GM19238 (cell line): ENCODE measurements around the gene CPEB3.
"Not testable (repeated sequence)": the region's sequence is repeated elsewhere in the genome, so short reads cannot be mapped to it uniquely, and the experiment has no call there.

Source experiments
- DNase-seq: peaks from one replicate; pipeline ENCODE4 v3.0.0; 2011; ENCODE audit warnings: low spot score; ENCODE audit not compliant: insufficient read length

CPEB3 gene

GRCh38 chr10:92042541-92042940 lies 248.3 kb downstream of the CPEB3 start:
- DNase-seq = no peak

GRCh38 chr10:92038949-92039348 lies 251.9 kb downstream of the CPEB3 start:
- no peak for DNase-seq

GRCh38 chr10:92033070-92033469 lies 257.8 kb downstream of the CPEB3 start:
- not testable (repeated sequence) for DNase-seq

- DNase-seq = no peak
Observed at GRCh38 chr10:92031580-92031979, 259.3 kb downstream of the CPEB3 start.

DNA sequence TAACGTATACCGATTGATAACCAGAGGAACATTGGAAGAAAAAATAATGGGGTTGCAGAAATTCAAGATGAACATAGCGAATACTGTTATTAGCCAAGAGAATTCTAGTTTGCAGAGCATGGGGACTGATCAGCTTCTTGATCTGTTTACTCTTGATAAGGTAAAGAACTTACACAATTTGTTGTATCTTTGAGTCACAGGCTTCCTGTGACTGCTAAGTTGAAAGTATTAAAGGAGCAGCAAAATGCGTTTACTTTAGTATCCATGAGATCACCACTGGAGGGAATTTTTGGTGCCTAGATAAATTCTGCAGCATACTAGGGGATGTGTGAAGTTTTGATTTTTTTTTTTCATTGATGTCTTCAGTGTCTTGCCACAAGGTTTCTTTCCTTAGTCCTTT lies 263.7 kb downstream of the CPEB3 start:
- DNase-seq = no peak

DNA sequence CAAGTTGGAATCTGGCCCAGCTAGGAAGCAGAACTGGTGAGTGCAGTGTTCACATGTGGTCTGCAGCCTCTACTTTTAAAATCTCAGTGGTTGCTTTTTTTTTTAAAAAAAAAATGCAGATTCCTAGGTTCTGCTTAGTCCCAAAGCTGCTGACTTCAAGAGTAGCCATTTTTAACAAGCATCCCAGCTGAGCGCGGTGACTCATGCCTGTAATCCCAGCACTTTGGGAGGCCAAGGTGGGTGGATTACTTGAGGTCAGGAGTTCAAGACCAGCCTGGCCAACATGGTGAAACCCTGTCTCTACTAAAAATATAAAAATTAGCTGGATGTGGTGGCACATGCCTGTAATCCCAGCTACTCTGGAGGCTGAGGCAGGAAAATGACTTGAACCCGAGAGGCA lies 265.5 kb downstream of the CPEB3 start:
- not testable (repeated sequence) for DNase-seq

- no peak for DNase-seq
Observed at GRCh38 chr10:92024700-92025099, 266.2 kb downstream of the CPEB3 start.

- no peak for DNase-seq
Observed at GRCh38 chr10:92014620-92015019, 276.3 kb downstream of the CPEB3 start.

DNA sequence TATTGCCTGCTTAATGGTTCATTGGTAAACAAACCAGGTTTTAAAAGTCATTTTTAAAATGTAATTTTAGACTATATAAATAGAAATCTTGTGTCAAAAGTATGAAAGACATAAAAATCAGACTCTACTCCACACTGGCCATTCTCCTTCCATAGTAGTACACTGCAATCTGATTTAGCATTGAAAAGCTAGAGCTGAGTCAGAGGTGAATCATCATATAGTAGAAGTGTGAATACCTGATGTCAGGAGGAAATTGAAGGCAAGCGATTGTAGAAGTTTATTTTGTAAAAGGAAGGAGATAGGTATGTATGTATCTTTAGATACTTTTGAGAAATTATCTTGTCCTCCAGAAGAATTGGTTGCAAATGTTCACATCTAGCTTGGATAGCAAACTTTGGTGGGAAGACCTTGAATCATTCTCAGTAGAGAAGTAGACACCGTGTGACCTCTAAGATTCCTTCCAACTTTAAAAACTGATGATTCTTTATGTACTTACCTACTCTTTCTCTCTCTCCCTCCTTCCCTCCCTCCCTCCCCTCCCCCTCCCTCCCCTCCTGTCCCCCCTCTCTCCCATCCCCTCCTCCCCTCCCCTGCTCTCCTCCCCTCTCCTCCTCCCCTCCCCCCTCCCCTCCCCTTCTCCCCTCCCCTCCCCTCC lies 279.2 kb downstream of the CPEB3 start:
- DNase-seq = no peak

- no peak for DNase-seq
Observed at GRCh38 chr10:92010047-92010735, 280.7 kb downstream of the CPEB3 start.

- no peak for DNase-seq
Observed at GRCh38 chr10:92009445-92009844, 281.4 kb downstream of the CPEB3 start.

DNA sequence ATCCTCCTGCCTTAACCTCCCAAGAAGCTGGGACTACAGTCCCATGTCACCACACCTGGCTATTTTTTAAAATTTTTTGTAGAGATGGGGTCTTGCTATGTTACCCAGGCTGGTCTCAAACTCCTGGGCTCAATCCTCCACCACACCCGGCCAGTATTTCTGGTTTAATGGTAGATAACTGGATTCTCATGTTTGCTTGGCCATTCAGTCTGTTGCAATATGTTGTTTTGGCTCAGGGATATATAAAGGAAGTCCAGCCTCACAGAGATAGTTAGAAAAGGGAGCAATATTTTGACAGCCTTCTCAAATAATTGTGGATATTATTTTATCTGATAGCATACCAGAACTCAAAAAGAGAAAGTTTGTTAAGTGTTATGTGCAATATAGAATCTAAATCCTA lies 284.9 kb downstream of the CPEB3 start:
- DNase-seq = no peak

GRCh38 chr10:92003258-92003657 lies 287.6 kb downstream of the CPEB3 start:
- DNase-seq = no peak

- DNase-seq = no peak
Observed at GRCh38 chr10:92001995-92002394, 288.9 kb downstream of the CPEB3 start.

DNA sequence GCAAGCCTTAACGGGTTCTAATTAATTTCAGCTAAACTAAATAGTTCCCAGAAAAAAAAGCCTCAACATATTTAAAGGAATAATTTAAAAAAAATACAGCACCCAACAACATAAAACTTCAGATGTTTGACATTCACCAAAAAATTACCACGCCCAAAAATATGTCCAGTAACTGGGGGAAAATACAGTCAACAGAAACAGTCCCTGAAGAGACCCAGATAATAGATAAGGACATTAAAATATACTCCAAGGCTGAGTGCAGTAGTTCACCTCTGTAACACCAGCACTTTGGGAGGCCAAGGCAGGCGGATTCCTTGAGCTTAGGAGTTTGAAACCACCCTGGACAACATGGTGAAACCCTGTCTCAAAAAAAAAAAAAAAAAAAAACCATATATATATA lies 289.3 kb downstream of the CPEB3 start:
- no peak for DNase-seq
